ENCODE measurements around the gene NTSR1. TPM values are rescaled to one million over a fixed set of nuclear protein-coding genes. Genes with fewer than 3 reads are reported as not detected.
A peak's percentile ranks its signal among the peaks of the same experiment; 100 is the strongest.

NTSR1 gene
- total RNA-seq, 2 experiments from 2014 or later = 0.55 to 0.56 TPM

DNA sequence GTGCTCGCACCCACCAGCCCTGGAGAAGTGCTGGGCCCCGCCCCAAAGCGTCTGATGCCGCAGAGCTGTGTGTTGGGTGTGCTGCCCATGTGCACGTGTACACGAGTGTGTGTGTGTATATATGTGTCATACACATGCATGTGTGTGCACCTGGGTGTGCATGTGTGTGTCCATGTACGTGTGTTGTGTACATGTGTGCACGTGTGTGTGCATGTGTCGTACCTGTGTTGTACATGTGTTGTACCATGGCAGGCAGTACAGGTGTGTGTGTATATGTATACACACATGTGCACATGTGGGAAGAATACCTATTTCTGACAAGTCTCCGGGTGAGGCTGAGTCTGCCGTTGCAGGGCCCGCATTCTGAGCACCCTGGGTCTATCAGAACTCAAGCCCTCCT lies 81.4 kb downstream of the NTSR1 start:
- no peaks in the 10 kb centered on the region for H3K27me3 ChIP-seq (ENCODE audit: control insufficient read depth in 1 of 2, insufficient read depth in 2 of 2, low read length in 2 of 2)
- no peaks in the 10 kb centered on the region for H3K36me3 ChIP-seq (ENCODE audit: insufficient read depth, low read length)
- no peak overlapping the region for H3K4me3 ChIP-seq (ENCODE audit: low read length)
- H3K9me3 ChIP-seq (ENCODE audit: control insufficient read depth in 1 of 2, insufficient read depth in 1 of 2, low read length in 2 of 2) = no peaks in the 10 kb centered on the region
- Mint-ChIP-seq H3K27ac (no peak overlapping the region), H3K27me3 (no peaks in the 10 kb centered on the region), H3K4me1 (ENCODE audit: low read depth) (peaks cover 32% of the 10 kb centered on the region), H3K36me3 (ENCODE audit: low read depth) (peaks cover 7% of the 10 kb centered on the region), H3K9me3 (no peaks in the 10 kb centered on the region), H3K4me3 (no peak overlapping the region)
- ChIA-PET CTCF (interaction anchor here (1.2 to 1.9 kb wide), 2 partner anchors 174 to 290 kb away, joined by 3 to 9 read pairs; no protein-coding TSS in a partner anchor), POLR2A (no interaction called here)
- DNase-seq (no peak), ATAC-seq (ENCODE audit: poor library complexity) (no peak)
- H3K4me1 ChIP-seq (ENCODE audit: insufficient read depth, low read length) = peaks cover 30% of the 10 kb centered on the region
- intact Hi-C loops (cut with DNase I, micrococcal nuclease) = loop anchor here (5.0 to 10.0 kb wide), 3 partner anchors 63 to 405 kb away; partner anchors contain the start of gene RPS21 (in 1 of the 2)
- TF ChIP-seq, protein P1, sequence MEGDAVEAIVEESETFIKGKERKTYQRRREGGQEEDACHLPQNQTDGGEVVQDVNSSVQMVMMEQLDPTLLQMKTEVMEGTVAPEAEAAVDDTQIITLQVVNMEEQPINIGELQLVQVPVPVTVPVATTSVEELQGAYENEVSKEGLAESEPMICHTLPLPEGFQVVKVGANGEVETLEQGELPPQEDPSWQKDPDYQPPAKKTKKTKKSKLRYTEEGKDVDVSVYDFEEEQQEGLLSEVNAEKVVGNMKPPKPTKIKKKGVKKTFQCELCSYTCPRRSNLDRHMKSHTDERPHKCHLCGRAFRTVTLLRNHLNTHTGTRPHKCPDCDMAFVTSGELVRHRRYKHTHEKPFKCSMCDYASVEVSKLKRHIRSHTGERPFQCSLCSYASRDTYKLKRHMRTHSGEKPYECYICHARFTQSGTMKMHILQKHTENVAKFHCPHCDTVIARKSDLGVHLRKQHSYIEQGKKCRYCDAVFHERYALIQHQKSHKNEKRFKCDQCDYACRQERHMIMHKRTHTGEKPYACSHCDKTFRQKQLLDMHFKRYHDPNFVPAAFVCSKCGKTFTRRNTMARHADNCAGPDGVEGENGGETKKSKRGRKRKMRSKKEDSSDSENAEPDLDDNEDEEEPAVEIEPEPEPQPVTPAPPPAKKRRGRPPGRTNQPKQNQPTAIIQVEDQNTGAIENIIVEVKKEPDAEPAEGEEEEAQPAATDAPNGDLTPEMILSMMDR (IDR thresholded peaks at IDR 0.05) = no peak
- H3K27ac ChIP-seq (ENCODE audit: low read depth in 1 of 2, low read length in 2 of 2) = no peak overlapping the region

DNA sequence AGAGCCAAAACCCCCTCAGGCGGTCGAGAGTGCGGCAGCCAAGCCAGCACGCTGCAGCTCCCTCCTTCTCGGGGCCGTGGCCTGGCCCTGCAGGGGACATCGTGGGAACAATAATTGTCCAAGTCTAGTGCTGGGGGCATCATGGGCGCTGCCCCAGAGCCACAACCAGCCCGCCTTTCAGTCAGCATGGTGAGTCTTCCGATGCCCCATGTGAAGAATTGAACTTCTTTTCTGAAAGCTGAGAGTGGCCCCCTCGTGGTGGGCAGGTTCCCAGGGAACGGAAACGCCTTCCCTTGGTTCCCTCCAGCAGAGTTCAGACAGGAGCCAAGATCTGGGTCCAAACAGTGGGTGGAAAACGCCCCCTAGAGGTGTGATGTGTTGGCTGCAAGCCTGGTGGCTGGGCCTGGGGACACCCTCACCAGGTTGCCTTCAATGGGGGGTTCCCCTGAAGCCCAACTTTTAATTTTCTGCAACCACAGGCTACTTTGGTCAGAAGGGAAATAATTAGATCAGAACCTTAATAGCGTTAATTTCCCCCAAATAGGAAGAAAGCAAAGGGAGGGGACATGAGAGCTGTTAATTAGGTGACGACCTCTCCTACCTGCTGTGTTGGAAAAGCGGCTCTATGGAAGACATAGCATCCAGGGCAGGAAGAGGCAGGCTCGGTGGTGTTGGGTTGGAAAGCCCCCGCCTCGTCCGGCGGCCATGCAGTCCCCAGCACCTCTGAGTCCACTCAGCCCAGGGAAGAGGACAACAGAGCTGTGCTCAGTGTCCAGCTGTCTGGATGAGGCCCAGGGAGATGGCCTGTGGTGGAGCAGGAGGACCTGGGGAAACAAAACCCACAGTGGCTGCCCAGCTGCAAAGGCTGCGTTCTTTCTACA lies 82.9 kb downstream of the NTSR1 start:
- Histone ChIP-seq H3K36me3 (ENCODE audit: insufficient read depth, low read length) (no peaks in the 10 kb centered on the region), H3K27me3 (ENCODE audit: control insufficient read depth in 1 of 2, insufficient read depth in 2 of 2, low read length in 2 of 2) (no peaks in the 10 kb centered on the region), H3K9me3 (ENCODE audit: control insufficient read depth in 1 of 2, insufficient read depth in 1 of 2, low read length in 2 of 2) (no peaks in the 10 kb centered on the region), H3K4me1 (ENCODE audit: insufficient read depth, low read length) (peaks cover 41% of the 10 kb centered on the region), H3K4me3 (ENCODE audit: low read length) (no peak overlapping the region), H3K27ac (ENCODE audit: low read depth in 1 of 2, low read length in 2 of 2) (no peak overlapping the region)
- ChIA-PET POLR2A (interaction anchor here (1.1 to 2.1 kb wide), 3 partner anchors 51 to 140 kb away, joined by 3 to 9 read pairs (median 4); no protein-coding TSS in a partner anchor), CTCF (interaction anchor here (1.0 to 2.3 kb wide), 9 partner anchors 14 to 292 kb away, joined by 3 to 11 read pairs (median 5); partner anchors contain the start of gene SLCO4A1)
- Mint-ChIP-seq H3K27ac (peak overlapping the region; percentile 67), H3K4me3 (peak overlapping the region; percentile 85), H3K4me1 (ENCODE audit: low read depth) (peaks cover 39% of the 10 kb centered on the region), H3K9me3 (no peaks in the 10 kb centered on the region), H3K36me3 (ENCODE audit: low read depth) (peaks cover 14% of the 10 kb centered on the region), H3K27me3 (no peaks in the 10 kb centered on the region)
- ATAC-seq (ENCODE audit: poor library complexity) (no peak), DNase-seq (peak; percentile 54 to 86 (median 65))
- intact Hi-C loops (cut with DNase I, micrococcal nuclease) = loop anchor here (1.0 to 10.0 kb wide), 8 partner anchors 17 to 407 kb away; partner anchors contain the start of gene RPS21 (in 1 of the 2)
- TF ChIP-seq, protein P1 (IDR thresholded peaks at IDR 0.05) = peak; percentile 95

DNA sequence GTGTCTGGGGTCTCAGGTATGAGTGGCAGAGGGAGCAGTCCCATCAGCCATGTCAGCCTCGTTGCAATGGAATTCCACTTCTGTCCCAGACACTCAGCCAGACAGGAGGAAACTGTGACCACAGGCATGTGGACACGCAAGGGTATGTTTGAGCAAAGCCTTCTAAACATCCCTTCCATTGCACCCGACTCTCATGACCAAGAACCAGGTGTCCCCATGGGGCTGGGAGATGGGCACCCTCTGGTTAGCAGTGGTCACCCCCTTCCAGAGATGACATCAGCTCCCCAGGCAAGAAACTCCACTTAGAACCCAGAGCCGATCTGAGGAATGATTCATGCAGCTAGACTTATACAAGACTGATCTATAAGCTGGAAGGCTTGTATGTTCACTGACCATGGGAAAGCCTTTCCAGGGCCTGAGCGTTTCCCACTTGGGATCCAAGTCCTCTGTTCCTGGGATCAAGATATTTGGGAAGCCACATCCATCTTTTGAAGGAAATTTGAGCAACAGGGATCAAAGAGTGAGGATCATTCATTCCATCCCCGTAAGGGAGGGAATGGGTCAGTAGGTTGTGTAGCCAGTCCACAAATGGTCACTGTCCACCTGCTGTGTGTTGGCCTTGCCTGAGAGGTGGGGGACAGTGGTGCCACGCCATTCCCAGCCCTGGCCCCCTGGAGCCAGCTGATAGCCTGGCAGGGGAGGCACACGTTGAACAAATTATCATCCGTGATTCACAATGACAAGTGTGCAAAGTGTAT lies 83.7 kb downstream of the NTSR1 start:
- Mint-ChIP-seq H3K27me3 (no peaks in the 10 kb centered on the region), H3K4me1 (ENCODE audit: low read depth) (peaks cover 43% of the 10 kb centered on the region), H3K27ac (peak overlapping the region; percentile 89), H3K4me3 (peak overlapping the region; percentile 88), H3K9me3 (no peaks in the 10 kb centered on the region), H3K36me3 (ENCODE audit: low read depth) (peaks cover 17% of the 10 kb centered on the region)
- Histone ChIP-seq H3K36me3 (ENCODE audit: insufficient read depth, low read length) (no peaks in the 10 kb centered on the region), H3K27ac (ENCODE audit: low read depth in 1 of 2, low read length in 2 of 2) (no peak overlapping the region), H3K27me3 (ENCODE audit: control insufficient read depth in 1 of 2, insufficient read depth in 2 of 2, low read length in 2 of 2) (no peaks in the 10 kb centered on the region), H3K4me3 (ENCODE audit: low read length) (no peak overlapping the region), H3K9me3 (ENCODE audit: control insufficient read depth in 1 of 2, insufficient read depth in 1 of 2, low read length in 2 of 2) (no peaks in the 10 kb centered on the region), H3K4me1 (ENCODE audit: insufficient read depth, low read length) (peaks cover 47% of the 10 kb centered on the region)
- POLR2A ChIA-PET = interaction anchor here (1.1 to 4.5 kb wide), 3 partner anchors 16 to 141 kb away, joined by 4 to 40 read pairs (median 9); no protein-coding TSS in a partner anchor
- DNase-seq = no peak
- TF ChIP-seq, protein P1 (IDR thresholded peaks at IDR 0.05) = no peak
- CTCF ChIA-PET = interaction anchor here (1.3 to 2.3 kb wide), 6 partner anchors 16 to 176 kb away, joined by 3 to 11 read pairs (median 6); partner anchors contain the start of gene SLCO4A1
- intact Hi-C loops (cut with DNase I, micrococcal nuclease) = loop anchor here (2.0 to 10.0 kb wide), 4 partner anchors 65 to 408 kb away; partner anchors contain the start of gene RPS21 (in 1 of the 2)
- ATAC-seq (ENCODE audit: poor library complexity) = no peak

Data from CD4-positive, alpha-beta T cell (primary cell).